GM19099 (cell line): ENCODE measurements around the gene GNG7.

Experiments
- POLR2A ChIP-seq: IDR thresholded peaks from 3 replicates; pipeline ENCODE4 v1.6.1; 2011; ENCODE audit warnings: low read depth; ENCODE audit not compliant: insufficient read length; ENCODE audit errors: extremely low read depth

The GNG7 gene

GRCh38 chr19:2490659-2491058, 211.8 kb downstream of the GNG7 start:
- TF ChIP-seq POLR2A: no peak

DNA sequence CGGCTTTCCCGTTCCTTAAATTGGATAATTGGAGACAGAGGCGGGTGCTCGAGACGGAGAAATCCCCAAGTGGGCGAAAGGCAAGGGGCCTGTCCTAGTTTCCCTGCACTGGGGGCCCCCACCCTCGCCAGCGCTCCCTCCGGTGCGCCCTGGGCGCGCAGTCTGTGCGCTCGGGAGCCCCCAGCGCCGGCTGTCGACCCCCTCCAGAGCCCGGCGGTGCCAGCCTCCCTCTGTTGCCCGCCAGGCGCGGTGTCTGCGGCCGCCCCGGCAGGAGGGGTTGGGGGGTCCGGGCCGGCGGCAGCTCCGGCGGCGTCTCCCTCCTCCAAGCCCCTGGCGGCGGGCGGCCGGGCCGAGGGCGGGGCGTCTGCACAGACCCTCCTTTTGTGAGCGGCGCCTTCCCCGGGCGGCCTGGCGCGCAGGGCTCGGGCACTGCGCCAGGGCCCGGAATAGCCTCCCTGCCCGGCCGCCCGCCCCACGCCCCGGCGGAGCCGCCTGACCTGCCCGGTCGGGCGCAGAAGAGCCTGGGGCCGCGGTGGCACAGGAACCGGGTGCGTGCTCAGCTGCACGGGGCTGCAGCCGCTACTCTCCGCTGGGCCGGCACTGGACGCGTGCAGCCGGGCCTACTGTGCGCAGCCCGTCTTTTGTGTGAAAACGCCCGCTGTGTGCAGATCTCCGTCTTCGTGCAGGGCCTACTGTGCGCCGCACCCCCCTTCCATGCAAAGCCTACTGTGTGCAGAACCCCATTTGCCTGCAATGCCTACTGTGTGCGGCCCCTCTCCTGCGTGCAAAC, 213.4 kb downstream of the GNG7 start:
- TF ChIP-seq POLR2A: no peak

- no peak for TF ChIP-seq POLR2A
These were observed 214.0 kb downstream of the GNG7 start for GRCh38 chr19:2488405-2488941.

GRCh38 chr19:2487842-2488241, 214.7 kb downstream of the GNG7 start:
- TF ChIP-seq POLR2A: no peak

GRCh38 chr19:2487090-2487489, 215.4 kb downstream of the GNG7 start:
- no peak for TF ChIP-seq POLR2A

- TF ChIP-seq POLR2A: no peak
These were observed 217.1 kb downstream of the GNG7 start for GRCh38 chr19:2485428-2485827.

- TF ChIP-seq POLR2A: no peak
These were observed 218.1 kb downstream of the GNG7 start for GRCh38 chr19:2484178-2484937.

GRCh38 chr19:2483484-2484151, 218.9 kb downstream of the GNG7 start:
- no peak for TF ChIP-seq POLR2A

GRCh38 chr19:2483084-2483483, 219.4 kb downstream of the GNG7 start:
- no peak for TF ChIP-seq POLR2A

DNA sequence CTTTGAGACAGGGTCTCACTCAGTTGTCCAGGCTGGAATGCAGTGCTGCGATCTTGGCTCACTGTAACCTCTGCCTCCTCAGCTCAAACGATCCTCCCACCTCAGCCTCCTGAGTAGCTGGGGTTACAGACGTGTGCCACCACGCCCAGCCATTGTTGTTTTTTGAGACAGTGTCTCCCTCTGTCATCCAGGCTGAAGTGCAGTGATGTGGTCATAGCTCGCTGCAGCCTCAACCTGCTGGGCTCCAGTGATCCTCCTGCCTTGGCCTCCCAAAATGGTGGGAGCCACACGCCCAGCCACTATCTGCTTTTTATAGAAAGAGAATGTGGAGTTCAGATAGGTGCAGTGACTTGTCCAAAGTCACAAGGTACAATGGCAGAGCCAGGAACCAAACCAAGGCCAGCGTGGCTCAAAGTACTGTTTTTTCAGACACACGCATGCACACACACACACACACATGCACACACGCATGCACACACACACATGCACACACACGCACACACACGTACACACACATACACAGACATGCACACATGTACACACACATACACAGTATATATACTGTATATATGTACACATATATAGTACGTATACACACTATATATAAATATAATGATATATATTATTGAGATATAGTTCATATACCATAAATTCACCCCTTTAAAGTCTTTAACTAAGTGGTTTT, 220.0 kb downstream of the GNG7 start:
- TF ChIP-seq POLR2A: no peak

- no peak for TF ChIP-seq POLR2A
These were observed 221.0 kb downstream of the GNG7 start for GRCh38 chr19:2481466-2481865.

GRCh38 chr19:2479556-2480194, 222.8 kb downstream of the GNG7 start:
- no peak for TF ChIP-seq POLR2A

DNA sequence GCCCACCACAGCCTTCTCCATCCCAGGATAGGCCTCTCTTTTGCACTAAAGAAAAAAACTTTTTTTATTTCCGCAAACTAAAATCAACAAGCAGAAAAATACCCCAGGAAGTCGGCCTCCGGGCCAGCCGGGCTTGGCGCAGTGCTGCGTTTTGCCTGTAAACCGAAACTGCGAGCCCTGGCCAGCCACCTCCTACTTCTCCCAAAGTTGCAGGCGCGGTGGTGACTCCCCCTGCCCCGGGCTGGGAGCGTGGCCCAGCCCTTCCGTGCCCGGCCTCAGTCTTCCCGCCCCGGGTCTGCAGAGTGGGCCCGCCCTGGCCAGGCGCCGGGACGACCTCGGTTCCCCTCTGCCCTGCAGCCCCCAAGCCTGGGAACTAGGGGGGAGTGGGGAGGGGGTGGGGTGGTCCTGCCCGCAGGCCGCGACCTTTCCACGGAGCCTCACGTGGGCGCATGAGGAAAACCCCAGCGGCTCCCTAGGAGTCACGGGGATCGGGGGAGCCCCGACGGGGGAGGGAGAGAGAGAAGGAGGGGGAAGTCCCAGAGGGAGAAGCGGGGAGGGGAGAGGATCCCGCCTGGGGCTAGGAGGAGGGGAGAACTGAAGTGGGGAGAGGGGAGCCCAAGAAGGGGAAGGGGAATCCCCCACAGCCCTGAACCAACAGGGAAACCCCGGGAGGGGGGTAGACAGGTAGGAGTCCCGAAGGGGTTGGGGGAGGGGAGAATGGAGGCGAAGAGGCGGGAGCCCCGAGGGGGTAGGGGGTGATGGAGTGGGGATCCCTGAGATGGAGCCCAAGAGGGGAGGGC, 223.5 kb downstream of the GNG7 start:
- TF ChIP-seq POLR2A: no peak

DNA sequence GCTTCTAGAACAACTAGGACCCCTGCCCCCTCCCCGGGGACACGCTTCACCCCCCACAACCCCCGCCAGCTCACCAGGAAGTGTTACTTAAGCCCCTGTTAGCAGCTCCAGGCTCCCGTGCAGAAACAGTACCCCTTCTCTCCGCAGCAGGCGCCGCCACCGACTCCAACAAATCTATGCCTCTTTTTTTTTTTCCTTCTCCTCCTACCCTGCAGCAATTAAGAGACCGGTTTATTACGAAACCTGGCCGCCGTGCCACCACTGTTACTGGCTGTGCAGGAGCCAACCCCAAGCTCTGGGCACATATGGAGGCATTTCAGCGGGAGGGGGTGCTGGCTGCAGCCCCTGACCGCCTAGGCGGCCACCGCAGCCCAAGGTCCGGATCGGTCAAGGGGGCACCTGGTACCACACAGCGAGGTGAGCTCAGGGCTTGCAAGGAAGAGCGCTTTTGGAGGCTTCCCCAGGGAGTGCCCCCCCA, 224.2 kb downstream of the GNG7 start:
- TF ChIP-seq POLR2A: no peak

DNA sequence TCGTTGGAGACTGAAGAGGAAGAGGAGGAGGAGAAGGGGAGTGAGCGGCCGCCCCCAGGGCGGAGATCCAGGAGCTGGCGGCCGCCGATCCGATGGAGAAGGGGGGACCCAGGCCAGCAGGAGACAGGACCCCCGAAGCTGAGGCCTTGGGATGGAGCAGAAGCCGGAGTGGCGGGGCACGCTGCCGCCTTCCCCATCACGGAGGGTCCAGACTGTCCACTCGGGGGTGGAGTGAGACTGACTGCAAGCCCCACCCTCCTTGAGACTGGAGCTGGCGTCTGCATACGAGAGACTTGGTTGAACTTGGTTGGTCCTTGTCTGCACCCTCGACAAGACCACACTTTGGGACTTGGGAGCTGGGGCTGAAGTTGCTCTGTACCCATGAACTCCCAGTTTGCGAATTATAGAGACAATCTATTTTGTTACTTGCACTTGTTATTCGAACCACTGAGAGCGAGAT, 224.7 kb downstream of the GNG7 start:
- TF ChIP-seq POLR2A: no peak
